ENCODE measurements around the gene CNDP2.
"Not testable (repeated sequence)": the region's sequence is repeated elsewhere in the genome, so short reads cannot be mapped to it uniquely, and the experiment has no call there.

Gene CNDP2

GRCh38 chr18:74518456-74519295 lies 22.5 kb downstream of the CNDP2 start:
- DNase-seq (ENCODE audit: low read depth), result no peak

GRCh38 chr18:74519320-74520095 lies 23.3 kb downstream of the CNDP2 start:
- DNase-seq (ENCODE audit: low read depth), result no peak

- DNase-seq (ENCODE audit: low read depth), result no peak
These were observed 24.1 kb downstream of the CNDP2 start for GRCh38 chr18:74520096-74520833.

- no peak for DNase-seq (ENCODE audit: low read depth)
These were observed 25.0 kb downstream of the CNDP2 start for GRCh38 chr18:74521068-74521725.

- DNase-seq (ENCODE audit: low read depth), result no peak
These were observed 26.7 kb downstream of the CNDP2 start for GRCh38 chr18:74522635-74523548.

GRCh38 chr18:74524097-74524496 lies 27.9 kb downstream of the CNDP2 start:
- no peak for DNase-seq (ENCODE audit: low read depth)

GRCh38 chr18:74524915-74525314 lies 28.8 kb downstream of the CNDP2 start:
- not testable (repeated sequence) for DNase-seq (ENCODE audit: low read depth)

- no peak for DNase-seq (ENCODE audit: low read depth)
These were observed 29.6 kb downstream of the CNDP2 start for GRCh38 chr18:74525741-74526140.

- DNase-seq (ENCODE audit: low read depth), result no peak
These were observed 30.3 kb downstream of the CNDP2 start for GRCh38 chr18:74526488-74526887.

- no peak for DNase-seq (ENCODE audit: low read depth)
These were observed 32.3 kb downstream of the CNDP2 start for GRCh38 chr18:74528478-74528877.

GRCh38 chr18:74528913-74529312 lies 32.8 kb downstream of the CNDP2 start:
- no peak for DNase-seq (ENCODE audit: low read depth)

- DNase-seq (ENCODE audit: low read depth), result no peak
These were observed 33.2 kb downstream of the CNDP2 start for GRCh38 chr18:74529378-74529777.

GRCh38 chr18:74529811-74530583 lies 33.8 kb downstream of the CNDP2 start:
- DNase-seq (ENCODE audit: low read depth), result no peak

- no peak for DNase-seq (ENCODE audit: low read depth)
These were observed 34.4 kb downstream of the CNDP2 start for GRCh38 chr18:74530584-74530862.

GRCh38 chr18:74531043-74531442 lies 34.9 kb downstream of the CNDP2 start:
- DNase-seq (ENCODE audit: low read depth), result no peak

- DNase-seq (ENCODE audit: low read depth), result no peak
These were observed 36.4 kb downstream of the CNDP2 start for GRCh38 chr18:74532511-74533025.

- no peak for DNase-seq (ENCODE audit: low read depth)
These were observed 37.5 kb downstream of the CNDP2 start for GRCh38 chr18:74533666-74534065.

GRCh38 chr18:74534150-74534969 lies 38.2 kb downstream of the CNDP2 start, which contains the start of gene CNDP1:
Gene CNDP1, plus strand, starts transcription at chr18:74534500. Its CDS starts 168 bp downstream, at chr18:74534668.
- no peak for DNase-seq (ENCODE audit: low read depth)

- DNase-seq (ENCODE audit: low read depth), result no peak
These were observed 39.0 kb downstream of the CNDP2 start for GRCh38 chr18:74534981-74535649.

Measured in activated T-helper 1 cell treated with Interleukin-2 at 50 U/mL for 16 hours (primary cell).